HEK293 (cell line): Measurements from ENCODE around the gene FAM199X.

Experiments used
- CTCF ChIA-PET: fragments of 350-600 bp; formaldehyde crosslinking; extraction: SDS; loops from one replicate; lab custom pipeline; 2021; ENCODE audit warnings: antibody characterized with exemption; lab: Yijun Ruan, JAX
- POLR2A ChIA-PET: fragments of 300-600 bp; formaldehyde crosslinking; extraction: SDS; loops from one replicate; lab custom pipeline; 2020; ENCODE audit warnings: antibody characterized with exemption, inconsistent platforms; lab: Yijun Ruan, JAX
- H3K27ac ChIP-seq: fragments of 200-500 bp; sonication (Bioruptor generic); 2 replicates; pipeline ENCODE4 v1.5.1; 2014; ENCODE audit warnings: low read depth, low read length, control low read depth, inconsistent platforms; ENCODE audit errors: extremely low read depth
- H3K36me3 ChIP-seq, 2 experiments: fragments of 200-500 bp in 1 of 2; sonication (Bioruptor generic) in 1 of 2; 1 replicate in 1 of 2; 2 replicates in 1 of 2; pipeline ENCODE4 v1.5.1; 2014 to 2017; ENCODE audit warnings: inconsistent platforms in 2 of 2, low read length in 2 of 2; ENCODE audit not compliant: control insufficient read depth in 2 of 2, insufficient read depth in 1 of 2
- H3K4me1 ChIP-seq: fragments of 200-500 bp; sonication (Bioruptor generic); 2 replicates; pipeline ENCODE4 v1.5.1; 2014; ENCODE audit warnings: mild to moderate bottlenecking, low read length, inconsistent platforms; ENCODE audit not compliant: control insufficient read depth, insufficient read depth
- H3K4me3 ChIP-seq: 2 replicates; pipeline ENCODE4 v1.5.1; 2011; ENCODE audit warnings: low read depth, mild to moderate bottlenecking, control low read depth, low read length, moderate library complexity
- H3K9me3 ChIP-seq: fragments of 200-500 bp; sonication (Bioruptor generic); 2 replicates; pipeline ENCODE4 v1.5.1; 2014; ENCODE audit warnings: low read depth, low read length, inconsistent platforms; ENCODE audit not compliant: control insufficient read depth, insufficient read depth
- GFI1B ChIP-seq: fragments of 450-650 bp; formaldehyde crosslinking; IDR thresholded peaks from 2 replicates; pipeline ENCODE4 v1.5.1; 2016; ENCODE audit warnings: missing biosample characterization, missing genetic modification characterization
- YY2 ChIP-seq: fragments of 450-650 bp; formaldehyde crosslinking; IDR thresholded peaks from 2 replicates; pipeline ENCODE4 v1.5.1; 2016; ENCODE audit warnings: missing biosample characterization, missing genetic modification characterization
- ZBTB10 ChIP-seq: fragments of 450-650 bp; formaldehyde crosslinking; IDR thresholded peaks from 2 replicates; pipeline ENCODE4 v1.5.1; 2016; ENCODE audit warnings: missing biosample characterization, missing genetic modification characterization
- ZBTB20 ChIP-seq: fragments of 450-650 bp; formaldehyde crosslinking; IDR thresholded peaks from 2 replicates; pipeline ENCODE4 v1.5.1; 2016; ENCODE audit warnings: missing biosample characterization, missing genetic modification characterization
- ZBTB26 ChIP-seq: fragments of 450-650 bp; formaldehyde crosslinking; optimal IDR thresholded peaks from 2 replicates; pipeline ENCODE3; 2016; ENCODE audit warnings: missing biosample characterization, mild to moderate bottlenecking, missing genetic modification characterization
- ZBTB44 ChIP-seq: fragments of 450-650 bp; IDR thresholded peaks from 2 replicates; pipeline ENCODE4 v1.5.1; 2018; ENCODE audit warnings: missing biosample characterization, mild to moderate bottlenecking, missing genetic modification characterization
- ZBTB6 ChIP-seq: fragments of 450-650 bp; formaldehyde crosslinking; IDR thresholded peaks from 2 replicates; pipeline ENCODE4 v1.5.1; 2017; ENCODE audit warnings: missing biosample characterization, missing genetic modification characterization
- ZFP69B ChIP-seq: fragments of 450-650 bp; formaldehyde crosslinking; IDR thresholded peaks from 2 replicates; pipeline ENCODE4 v1.5.1; 2016; ENCODE audit warnings: missing biosample characterization, missing genetic modification characterization
- ZNF140 ChIP-seq: fragments of 450-650 bp; formaldehyde crosslinking; IDR thresholded peaks from 2 replicates; pipeline ENCODE4 v1.5.1; 2016; ENCODE audit warnings: missing biosample characterization, missing genetic modification characterization
- ZNF174 ChIP-seq: fragments of 450-650 bp; formaldehyde crosslinking; IDR thresholded peaks from 2 replicates; pipeline ENCODE4 v1.5.0; 2017; ENCODE audit warnings: missing biosample characterization, mild to moderate bottlenecking, missing genetic modification characterization
- ZNF239 ChIP-seq: fragments of 450-650 bp; formaldehyde crosslinking; IDR thresholded peaks from 2 replicates; pipeline ENCODE4 v1.5.1; 2016; ENCODE audit warnings: missing biosample characterization, missing genetic modification characterization
- ZNF26 ChIP-seq: fragments of 450-650 bp; formaldehyde crosslinking; IDR thresholded peaks from 2 replicates; pipeline ENCODE4 v1.5.1; 2016; ENCODE audit warnings: missing biosample characterization, missing genetic modification characterization
- ZNF324 ChIP-seq: fragments of 450-650 bp; formaldehyde crosslinking; IDR thresholded peaks from 2 replicates; pipeline ENCODE4 v1.5.1; 2016; ENCODE audit warnings: missing biosample characterization, missing genetic modification characterization
- ZNF449 ChIP-seq: fragments of 450-650 bp; formaldehyde crosslinking; IDR thresholded peaks from 2 replicates; pipeline ENCODE4 v1.5.1; 2017; ENCODE audit warnings: missing biosample characterization, mild to moderate bottlenecking, missing genetic modification characterization, moderate library complexity
- ZNF510 ChIP-seq: fragments of 450-650 bp; formaldehyde crosslinking; IDR thresholded peaks from 2 replicates; pipeline ENCODE4 v1.5.1; 2018; ENCODE audit warnings: mild to moderate bottlenecking, missing genetic modification characterization, missing biosample characterization; ENCODE audit not compliant: insufficient replicate concordance
- ZNF529 ChIP-seq: fragments of 450-650 bp; formaldehyde crosslinking; IDR thresholded peaks from 2 replicates; pipeline ENCODE4 v1.5.1; 2017; ENCODE audit warnings: missing genetic modification characterization, missing biosample characterization; ENCODE audit not compliant: insufficient replicate concordance
- ZNF560 ChIP-seq: fragments of 450-650 bp; formaldehyde crosslinking; IDR thresholded peaks from 2 replicates; pipeline ENCODE4 v1.5.1; 2017; ENCODE audit warnings: missing biosample characterization, missing genetic modification characterization, borderline replicate concordance
- ZNF76 ChIP-seq: fragments of 450-650 bp; formaldehyde crosslinking; IDR thresholded peaks from 2 replicates; pipeline ENCODE4; 2016; ENCODE audit warnings: low read depth, missing biosample characterization, missing genetic modification characterization, borderline replicate concordance
- ZNF777 ChIP-seq: fragments of 450-650 bp; formaldehyde crosslinking; IDR thresholded peaks from 2 replicates; pipeline ENCODE4 v1.5.1; 2017; ENCODE audit warnings: missing biosample characterization, missing genetic modification characterization, borderline replicate concordance
- ZNF830 ChIP-seq: fragments of 450-650 bp; IDR thresholded peaks from 2 replicates; pipeline ENCODE4 v1.5.0; 2018; ENCODE audit warnings: missing biosample characterization, missing genetic modification characterization, low read depth, mild to moderate bottlenecking, moderate library complexity

The FAM199X gene

GRCh38 chrX:104126856-104127255 is 39.4 kb upstream of the FAM199X start (continued):
- no peak for TF ChIP-seq ZNF449 (tag by site-specific recombination)
- TF ChIP-seq GFI1B (tag by site-specific recombination), result no peak
- no peak for TF ChIP-seq ZNF560 (tag by site-specific recombination)
- no peak for TF ChIP-seq ZNF324 (tag by site-specific recombination)
- no peak for TF ChIP-seq ZFP69B
- TF ChIP-seq ZNF140 (tag by site-specific recombination), result no peak
- TF ChIP-seq ZNF830, result no peak
- TF ChIP-seq, all 188 proteins: peak for 0

GRCh38 chrX:104130808-104131207 is 35.4 kb upstream of the FAM199X start:
- ChIA-PET CTCF (interaction anchor here (1.1 to 1.6 kb wide), 2 partner anchors 18 to 286 kb away, joined by 3 to 5 read pairs; partner anchors contain the start of gene ZCCHC18), POLR2A (no interaction called here)
- no peak overlapping the region for H3K27ac ChIP-seq
- H3K4me1 ChIP-seq, result no peaks in the 10 kb centered on the region
- no peaks in the 10 kb centered on the region for H3K9me3 ChIP-seq
- H3K36me3 ChIP-seq, result peaks cover 0 to 18% of the 10 kb centered on the region in 2 experiments; a peak in 1 of 3 replicates
- no peak for TF ChIP-seq ZNF174 (tag by site-specific recombination)
- TF ChIP-seq ZBTB44 (tag by site-specific recombination), result no peak
- no peak for TF ChIP-seq ZBTB10 (tag by site-specific recombination)
- TF ChIP-seq YY2, result no peak
- no peak for TF ChIP-seq ZNF510 (tag by site-specific recombination)
- no peak overlapping the region for H3K4me3 ChIP-seq

- H3K4me3 ChIP-seq, result no peak overlapping the region
- POLR2A ChIA-PET, result no interaction called here
- H3K4me1 ChIP-seq, result no peaks in the 10 kb centered on the region
- H3K36me3 ChIP-seq, result peaks cover 0 to 14% of the 10 kb centered on the region in 2 experiments; a peak in 1 of 3 replicates
- H3K27ac ChIP-seq, result no peak overlapping the region
- no peaks in the 10 kb centered on the region for H3K9me3 ChIP-seq
- CTCF ChIA-PET, result no interaction called here
- TF ChIP-seq ZNF26 (tag by site-specific recombination), result no peak
- no peak for TF ChIP-seq ZBTB20
- TF ChIP-seq ZNF777, result no peak
- no peak for TF ChIP-seq ZBTB6 (tag by site-specific recombination)
- no peak for TF ChIP-seq ZBTB26 (tag by site-specific recombination)
- TF ChIP-seq ZNF239, result no peak
- no peak for TF ChIP-seq ZNF76 (tag by site-specific recombination)
- no peak for TF ChIP-seq ZNF529
Measured at GRCh38 chrX:104134583-104135261, 31.5 kb upstream of the FAM199X start.
